DMS153 treated with DMSO at 0.1 percent for 48 hours (cell line): Measurements from ENCODE around the gene TMC1.
A peak's percentile ranks its signal among the peaks of the same experiment; 100 is the strongest.

Source experiments
- DNase-seq: peaks from one replicate; lab custom pipeline; 2025; ENCODE audit not compliant: unreplicated experiment; lab: John Stamatoyannopoulos, UW

Gene TMC1

GRCh38 chr9:72565535-72565934 lies 44.1 kb downstream of the TMC1 start:
- DNase-seq = no peak

GRCh38 chr9:72574156-72574810 lies 52.9 kb downstream of the TMC1 start:
- DNase-seq = no peak

GRCh38 chr9:72575666-72576065 lies 54.3 kb downstream of the TMC1 start:
- DNase-seq = no peak

GRCh38 chr9:72576087-72576486 lies 54.7 kb downstream of the TMC1 start:
- DNase-seq = no peak

GRCh38 chr9:72577212-72577753 lies 55.9 kb downstream of the TMC1 start:
- DNase-seq = no peak

GRCh38 chr9:72579190-72579589 lies 57.8 kb downstream of the TMC1 start:
- DNase-seq = no peak

GRCh38 chr9:72579880-72580550 lies 58.6 kb downstream of the TMC1 start:
- no peak for DNase-seq

GRCh38 chr9:72581694-72582093 lies 60.3 kb downstream of the TMC1 start:
- DNase-seq = no peak

GRCh38 chr9:72583370-72583769 lies 62.0 kb downstream of the TMC1 start:
- DNase-seq = no peak

GRCh38 chr9:72586388-72587130 lies 65.2 kb downstream of the TMC1 start:
- no peak for DNase-seq

- DNase-seq = no peak
Measured at GRCh38 chr9:72588336-72588735, 66.9 kb downstream of the TMC1 start.

- DNase-seq = no peak
Measured at GRCh38 chr9:72589667-72590521, 68.5 kb downstream of the TMC1 start.

- DNase-seq = no peak
Measured at GRCh38 chr9:72590824-72591223, 69.4 kb downstream of the TMC1 start.

- DNase-seq = peak; percentile 72
Measured at GRCh38 chr9:72592502-72593403, 71.3 kb downstream of the TMC1 start.

GRCh38 chr9:72596451-72597180 lies 75.2 kb downstream of the TMC1 start:
- DNase-seq = no peak

GRCh38 chr9:72597181-72597517 lies 75.7 kb downstream of the TMC1 start:
- DNase-seq = no peak

- DNase-seq = no peak
Measured at GRCh38 chr9:72597601-72598000, 76.2 kb downstream of the TMC1 start.

GRCh38 chr9:72598639-72599038 lies 77.2 kb downstream of the TMC1 start:
- DNase-seq = no peak

- no peak for DNase-seq
Measured at GRCh38 chr9:72599874-72600534, 78.6 kb downstream of the TMC1 start.
